GM04503 (cell line): ENCODE measurements around the gene PPP3CA.
"Not testable (repeated sequence)": the region's sequence is repeated elsewhere in the genome, so short reads cannot be mapped to it uniquely, and the experiment has no call there.

Experiments
- DNase-seq: peaks from one replicate; pipeline ENCODE4 v3.0.0-alpha.2; 2012; ENCODE audit warnings: low read depth

PPP3CA gene

GRCh38 chr4:101141230-101141629 lies 206.1 kb downstream of the PPP3CA start:
- DNase-seq = no peak

- DNase-seq = no peak
These were observed 207.1 kb downstream of the PPP3CA start for GRCh38 chr4:101140228-101140627.

- no peak for DNase-seq
These were observed 210.7 kb downstream of the PPP3CA start for GRCh38 chr4:101136373-101137370.

- DNase-seq = no peak
These were observed 211.8 kb downstream of the PPP3CA start for GRCh38 chr4:101135371-101136010.

DNA sequence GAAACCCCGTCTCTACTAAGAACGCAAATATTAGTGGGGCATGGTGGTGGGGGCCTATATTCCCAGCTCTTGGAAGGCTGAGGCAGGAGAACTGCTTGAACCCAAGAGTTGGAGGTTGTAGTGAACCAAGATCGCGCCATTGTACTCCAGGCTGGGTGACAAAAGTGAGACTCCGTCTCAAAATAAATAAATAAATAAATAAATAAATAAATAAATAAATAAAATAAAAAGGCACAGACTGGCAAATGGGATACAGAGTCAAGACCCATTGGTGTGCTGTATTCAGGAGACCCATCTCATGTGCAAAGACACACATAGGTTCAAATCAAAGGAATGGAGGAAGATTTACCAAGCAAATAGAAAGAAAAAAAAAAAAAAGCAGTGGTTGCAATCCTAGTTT lies 216.3 kb downstream of the PPP3CA start:
- DNase-seq = not testable (repeated sequence)

DNA sequence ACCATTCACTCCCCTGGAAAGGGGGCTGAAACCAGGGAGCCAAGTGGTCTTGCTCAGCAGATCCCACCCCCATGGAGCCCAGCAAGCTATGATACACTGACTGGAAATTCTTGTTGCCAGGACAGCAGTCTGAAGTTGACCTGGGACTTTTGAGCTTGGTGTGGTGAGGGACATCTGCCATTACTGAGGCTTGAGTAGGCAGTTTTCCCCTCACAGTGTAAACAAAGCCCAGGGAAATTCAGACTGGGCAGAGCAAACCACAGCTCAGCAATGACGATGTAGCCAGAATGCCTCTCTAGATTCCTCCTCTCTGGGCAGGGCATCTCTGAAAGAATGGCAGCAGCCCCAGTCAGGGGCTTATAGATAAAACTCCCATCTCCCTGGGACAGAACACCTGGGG lies 218.4 kb downstream of the PPP3CA start:
- DNase-seq = not testable (repeated sequence)

DNA sequence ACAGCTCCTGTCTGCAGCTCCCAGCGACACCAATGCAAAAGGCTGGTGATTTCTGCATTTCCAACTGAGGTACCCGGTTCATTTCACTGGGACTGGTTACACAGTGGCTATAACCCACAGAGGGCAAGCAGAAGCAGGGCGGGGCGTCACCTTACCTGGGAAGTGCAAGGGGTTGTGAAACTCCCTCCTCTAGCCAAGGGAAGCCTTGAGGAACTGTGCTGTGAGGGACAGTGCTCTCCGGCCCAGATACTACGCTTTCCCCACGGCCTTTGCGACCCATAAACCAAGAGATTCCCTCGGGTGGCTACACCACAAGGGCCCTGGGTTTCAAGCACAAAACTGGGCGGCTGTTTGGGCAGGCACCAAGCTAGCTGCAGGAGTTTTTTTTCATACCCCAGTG lies 218.9 kb downstream of the PPP3CA start:
- no peak for DNase-seq

DNA sequence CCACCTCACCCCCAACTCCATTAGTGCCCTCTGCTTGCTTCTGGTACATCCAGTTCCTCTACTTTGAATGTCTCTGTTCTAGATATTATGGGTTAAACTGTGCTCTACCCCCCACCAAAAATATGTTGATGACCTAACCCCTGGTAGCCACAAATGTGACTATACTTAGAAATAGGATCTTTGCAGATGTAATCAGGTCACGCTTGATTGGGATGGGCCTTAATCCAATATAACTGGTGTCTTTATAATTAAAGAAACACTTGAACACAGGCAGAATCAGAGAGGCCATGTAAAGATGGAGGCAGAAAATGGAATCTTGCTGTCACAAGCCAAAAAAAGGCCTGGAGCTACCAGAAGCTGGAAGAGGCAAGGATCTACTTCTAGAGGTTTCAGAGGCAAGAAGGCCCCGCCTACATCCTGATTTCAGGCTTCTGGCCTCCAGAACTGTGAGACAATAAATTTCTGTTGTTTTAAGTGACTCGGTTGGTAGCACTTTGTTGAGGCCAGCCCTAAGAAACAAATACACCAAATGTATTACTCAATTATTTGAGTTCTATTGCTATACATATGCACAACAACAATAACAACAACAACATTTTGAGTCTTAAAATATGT lies 220.0 kb downstream of the PPP3CA start:
- DNase-seq = no peak

DNA sequence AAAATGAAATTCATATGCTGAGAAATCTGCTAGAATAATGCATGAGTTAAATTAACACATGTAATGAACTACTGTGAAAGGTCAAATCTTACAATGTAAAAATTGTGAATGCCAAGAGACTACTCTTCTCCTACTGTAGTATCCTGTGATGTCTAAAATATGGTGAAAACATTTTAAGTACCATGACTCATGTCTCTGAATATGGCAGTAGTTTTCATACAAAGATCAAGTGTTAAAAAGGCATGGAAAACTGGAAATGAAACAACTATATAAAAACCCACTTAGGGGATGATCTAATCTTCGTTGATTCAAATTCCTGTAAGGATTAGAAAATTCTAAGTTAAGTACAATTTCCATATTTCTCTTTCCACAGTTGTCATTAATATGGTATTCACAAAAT lies 221.3 kb downstream of the PPP3CA start:
- peak; percentile 32 for DNase-seq

GRCh38 chr4:101125045-101125942 lies 222.0 kb downstream of the PPP3CA start:
- no peak for DNase-seq

- DNase-seq = no peak
These were observed 224.1 kb downstream of the PPP3CA start for GRCh38 chr4:101123231-101123630.

DNA sequence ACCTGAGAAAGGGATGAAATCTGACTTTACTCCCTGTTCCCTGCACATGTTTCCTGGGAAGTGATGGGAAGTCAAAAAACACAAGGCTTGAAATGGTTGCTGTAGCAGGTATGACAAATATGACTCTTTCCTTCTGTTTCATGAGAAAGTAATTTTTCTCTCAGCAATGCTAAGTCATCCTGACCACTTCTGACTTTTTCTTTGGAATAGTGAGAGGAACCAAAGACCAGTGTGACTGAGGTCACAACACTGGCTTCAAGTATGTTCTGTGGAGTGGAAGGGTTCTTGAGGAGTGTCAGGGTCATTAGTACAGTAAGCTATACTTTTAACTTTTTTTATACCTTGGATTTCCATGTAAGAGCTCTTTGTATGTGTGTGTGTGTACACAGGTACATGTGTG lies 225.3 kb downstream of the PPP3CA start:
- DNase-seq = no peak

- no peak for DNase-seq
These were observed 228.2 kb downstream of the PPP3CA start for GRCh38 chr4:101119141-101119540.

GRCh38 chr4:101118617-101119016 lies 228.7 kb downstream of the PPP3CA start:
- no peak for DNase-seq

- no peak for DNase-seq
These were observed 231.4 kb downstream of the PPP3CA start for GRCh38 chr4:101115887-101116286.

DNA sequence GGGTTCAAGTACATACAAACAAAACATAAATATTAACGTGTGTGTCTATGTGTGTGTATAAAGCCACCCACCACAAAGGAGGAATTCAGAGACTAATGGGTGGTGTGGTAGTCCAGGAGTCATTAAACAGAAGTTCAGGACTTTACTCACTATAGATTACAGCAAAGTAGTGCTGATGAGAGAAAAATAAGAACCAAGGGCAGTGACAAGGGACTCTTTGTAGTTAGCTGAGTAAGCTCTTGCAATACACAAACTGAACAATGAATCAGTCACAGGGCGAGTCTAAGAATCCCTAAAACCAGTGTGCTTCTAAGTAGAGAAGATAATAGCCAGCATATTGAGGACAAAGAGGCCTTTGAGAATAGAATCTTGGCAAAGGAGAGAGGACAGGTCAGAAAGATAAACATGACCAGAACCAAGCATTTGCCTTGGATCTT lies 232.4 kb downstream of the PPP3CA start:
- no peak for DNase-seq

GRCh38 chr4:101104312-101105052 lies 242.8 kb downstream of the PPP3CA start:
- no peak for DNase-seq

- DNase-seq = no peak
These were observed 243.8 kb downstream of the PPP3CA start for GRCh38 chr4:101103381-101104142.

DNA sequence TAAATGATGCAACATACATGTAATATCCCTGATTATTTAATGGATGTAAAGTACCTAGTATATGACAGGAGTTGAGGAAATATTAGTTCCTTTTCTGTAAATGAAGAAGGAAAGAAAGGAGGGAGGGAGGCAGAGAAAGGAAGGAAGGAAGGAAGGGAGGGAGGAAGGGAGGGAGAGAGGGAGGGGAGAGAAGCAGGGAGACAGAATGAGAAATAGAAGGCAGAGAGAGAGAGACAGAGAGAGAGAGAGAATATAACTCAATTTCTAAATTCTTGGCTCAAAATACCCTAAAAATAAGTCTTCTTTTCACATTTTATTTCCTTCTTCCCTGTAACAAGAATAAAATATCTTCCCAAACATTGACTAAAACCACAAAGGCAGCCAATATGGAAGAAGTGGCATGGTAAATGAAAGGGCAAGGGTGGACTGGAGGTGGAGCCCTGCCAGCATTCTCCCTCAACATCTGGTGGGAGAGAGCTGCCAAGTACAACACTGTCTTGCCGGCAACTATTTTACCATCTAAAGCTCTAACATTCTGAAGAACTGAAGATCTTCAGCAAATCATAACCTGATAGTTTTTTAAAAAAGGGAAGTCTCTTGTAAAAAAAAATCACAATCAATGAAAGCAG lies 245.1 kb downstream of the PPP3CA start:
- peak; percentile 42 for DNase-seq

DNA sequence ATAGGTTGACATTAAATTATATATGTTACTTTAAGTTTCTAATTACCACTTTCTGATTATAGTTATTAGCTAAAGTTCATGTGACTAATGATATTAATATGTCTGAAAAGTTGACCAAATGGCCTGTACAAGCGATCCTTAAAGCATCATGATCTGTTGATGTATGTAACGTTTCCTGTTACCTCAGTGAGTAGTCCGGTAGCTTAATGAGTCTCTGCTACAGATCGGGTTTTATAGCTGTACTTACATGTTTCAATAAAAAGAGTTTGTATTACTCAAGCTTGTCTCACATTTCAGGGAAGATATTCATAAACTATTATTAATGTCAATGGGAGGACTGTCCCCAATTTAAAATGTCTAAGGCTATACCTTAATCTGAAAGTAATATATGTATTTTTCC lies 246.3 kb downstream of the PPP3CA start:
- no peak for DNase-seq
